Breast epithelium (tissue), 4 donors: ENCODE data around the gene EML1. TPM values are rescaled to one million over a fixed set of nuclear protein-coding genes. Genes with fewer than 3 reads are reported as not detected.
A peak's percentile ranks its signal among the peaks of the same experiment; 100 is the strongest.
"Not testable (repeated sequence)": the region's sequence is repeated elsewhere in the genome, so short reads cannot be mapped to it uniquely, and the experiment has no call there.

Experiments
- DNase-seq, 2 donors: peaks; one replicate each; pipeline ENCODE4 v3.0.0-alpha.2; 2019; ENCODE audit warnings: low spot score in 2 of 2
- H3K27ac ChIP-seq, 2 donors: fragments of 200-600 bp; sonication (generic) in 1 of 2; one replicate each; pipeline ENCODE4 v1.5.1; 2016 to 2019; ENCODE audit warnings: mild to moderate bottlenecking in 1 of 2
- H3K27me3 ChIP-seq, 2 donors: fragments of 200-600 bp; sonication (generic) in 1 of 2; one replicate each; pipeline versions ENCODE4 v1.5.1 to v1.6.0; 2017 to 2019; ENCODE audit warnings: control low read depth in 1 of 2, mild to moderate bottlenecking in 1 of 2
- H3K36me3 ChIP-seq: fragments of 200-600 bp; one replicate; pipeline ENCODE4 v1.5.1; 2019
- H3K4me1 ChIP-seq, 2 donors: fragments of 200-600 bp; sonication (generic); one replicate each; pipeline ENCODE4 v1.5.1; 2016 to 2019; ENCODE audit warnings: control low read depth in 1 of 2
- H3K4me3 ChIP-seq, 3 donors: fragments of 200-600 bp; sonication (generic); 1 replicate in 2 of 3; 2 replicates in 1 of 3; pipeline ENCODE4 v1.5.1; 2016 to 2019; ENCODE audit warnings: mild to moderate bottlenecking in 3 of 3, moderate library complexity in 2 of 3
- H3K9me3 ChIP-seq, 2 donors: fragments of 200-600 bp; sonication (generic) in 1 of 2; one replicate each; pipeline ENCODE4 v1.5.1; 2016 to 2019; ENCODE audit warnings: control low read depth in 1 of 2
- CTCF ChIP-seq, 3 donors: fragments of 450-650 bp; IDR thresholded peaks; one replicate each; pipeline ENCODE4 v1.5.1; 2016 to 2017; ENCODE audit warnings: antibody characterized with exemption in 3 of 3, mild to moderate bottlenecking in 3 of 3, moderate library complexity in 3 of 3
- POLR2A ChIP-seq: fragments of 450-650 bp; IDR thresholded peaks from one replicate; pipeline ENCODE4 v1.6.1; 2016; ENCODE audit warnings: antibody characterized with exemption, mild to moderate bottlenecking, moderate library complexity
- POLR2AphosphoS5 ChIP-seq, 3 donors: sonication (generic); formaldehyde crosslinking; IDR thresholded peaks; one replicate each; pipeline ENCODE4 v1.6.1; 2017; ENCODE audit warnings: antibody characterized with exemption in 3 of 3
- intact Hi-C: fragments of 100-400 bp; cut with DNase I; formaldehyde crosslinking; loops from one replicate; pipeline ENCODE4 v1.15.1; 2023; ENCODE audit warnings: low total_unique reads
- total RNA-seq, 3 donors: library from RNA; depleted of rRNA; stranded (reverse); fragments of >200 nt; gene quantifications; one replicate each; pipeline ENCODE4 v1.1.0, GENCODE V29; 2016

The EML1 gene
- total RNA-seq, 3 donors from 2014 or later, result 11.3 to 26.1 (median 25.9) TPM

- Histone ChIP-seq H3K36me3 (no peaks in the 10 kb centered on the region), H3K27me3 (no peaks in the 10 kb centered on the region), H3K4me1 (no peaks in the 10 kb centered on the region), H3K27ac (no peak overlapping the region), H3K4me3 (no peak overlapping the region), H3K9me3 (no peaks in the 10 kb centered on the region)
- intact Hi-C loops, result no loop called here
- no peak for TF ChIP-seq CTCF (IDR thresholded peaks at IDR 0.05)
- TF ChIP-seq POLR2A, result no peak
- TF ChIP-seq POLR2AphosphoS5 (IDR thresholded peaks at IDR 0.05), result no peak
- no peak for DNase-seq
Observed at GRCh38 chr14:99944241-99944651, 151.0 kb downstream of the EML1 start.

DNA sequence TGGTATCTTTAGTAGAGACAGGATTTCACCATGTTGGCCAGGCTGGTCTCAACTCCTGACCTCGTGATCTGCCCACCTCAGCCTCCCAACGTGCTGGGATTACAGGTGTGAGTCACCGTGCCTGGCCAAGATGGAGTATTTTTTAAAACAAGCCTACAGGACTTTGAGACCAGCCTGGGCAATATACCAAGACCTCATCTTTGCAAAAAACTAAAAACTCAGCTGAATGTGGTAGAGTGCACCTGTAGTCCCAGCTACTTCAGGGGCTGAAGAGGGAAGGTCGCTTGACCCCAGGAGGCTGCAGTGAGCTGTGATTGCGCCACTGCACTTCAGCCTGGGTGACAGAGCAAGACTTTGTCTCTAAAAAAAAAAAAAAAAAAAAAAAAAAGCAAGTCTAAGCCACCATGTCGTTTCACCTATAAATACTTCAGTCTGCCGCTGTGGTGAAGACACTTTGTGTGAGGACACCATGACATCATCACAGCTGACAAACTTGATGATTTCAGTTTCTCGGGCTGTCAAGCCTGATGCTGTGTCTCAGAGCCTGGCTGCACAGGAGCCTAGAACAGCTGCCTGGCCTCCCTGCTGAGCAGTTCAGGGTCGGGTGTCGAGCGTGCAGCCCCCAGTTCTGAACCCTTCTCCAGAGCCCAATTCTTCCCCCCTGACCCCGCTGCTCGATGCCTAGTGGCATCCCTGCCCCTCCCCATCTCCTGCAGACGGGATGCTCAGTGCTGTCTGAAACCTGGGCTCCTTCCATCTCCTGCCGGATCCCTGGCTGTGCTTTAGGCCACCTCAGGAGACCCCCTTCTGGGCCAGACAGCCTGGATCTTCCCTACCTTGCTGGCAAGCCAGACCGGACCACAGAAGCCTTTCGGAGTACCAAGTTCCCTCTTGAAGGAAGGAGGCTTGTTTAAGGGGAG is 152.8 kb downstream of the EML1 start:
- Histone ChIP-seq H3K27ac (no peak overlapping the region), H3K36me3 (no peaks in the 10 kb centered on the region), H3K4me1 (no peaks in the 10 kb centered on the region), H3K4me3 (no peak overlapping the region), H3K9me3 (no peaks in the 10 kb centered on the region), H3K27me3 (no peaks in the 10 kb centered on the region)
- TF ChIP-seq CTCF (IDR thresholded peaks at IDR 0.05) (no peak), POLR2AphosphoS5 (IDR thresholded peaks at IDR 0.05) (no peak), POLR2A (no peak)
- DNase-seq, result no peak
- intact Hi-C loops, result no loop called here

GRCh38 chr14:99946652-99947489 is 153.7 kb downstream of the EML1 start:
- Histone ChIP-seq H3K27me3 (no peaks in the 10 kb centered on the region), H3K4me1 (no peaks in the 10 kb centered on the region), H3K4me3 (no peak overlapping the region), H3K27ac (no peak overlapping the region), H3K9me3 (no peaks in the 10 kb centered on the region), H3K36me3 (no peaks in the 10 kb centered on the region)
- intact Hi-C loops, result no loop called here
- DNase-seq, result no peak
- TF ChIP-seq POLR2AphosphoS5 (IDR thresholded peaks at IDR 0.05) (no peak), CTCF (IDR thresholded peaks at IDR 0.05) (peak; percentile 22 to 58 (median 40))

DNA sequence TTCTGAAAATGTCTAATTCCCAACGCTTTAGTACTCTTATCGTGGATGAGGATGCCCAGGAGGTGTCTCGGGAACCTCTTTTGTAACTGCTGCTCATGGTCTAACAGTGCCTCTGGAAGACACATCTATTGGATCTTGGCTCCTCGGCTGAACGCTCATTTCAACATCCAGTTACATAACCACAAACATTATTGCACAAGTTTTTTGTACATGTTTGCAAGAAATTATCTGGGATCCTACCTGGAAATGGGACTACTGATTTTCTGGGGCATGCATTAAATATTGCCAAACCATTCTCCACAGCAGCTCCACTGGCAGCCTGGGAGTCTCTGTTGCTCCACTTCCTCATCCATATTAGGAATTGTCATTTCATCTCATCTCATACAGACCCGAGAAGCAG is 154.5 kb downstream of the EML1 start:
- Histone ChIP-seq H3K27me3 (no peaks in the 10 kb centered on the region), H3K4me3 (no peak overlapping the region), H3K27ac (no peak overlapping the region), H3K36me3 (no peaks in the 10 kb centered on the region), H3K9me3 (no peaks in the 10 kb centered on the region), H3K4me1 (no peaks in the 10 kb centered on the region)
- intact Hi-C loops, result no loop called here
- DNase-seq, result peak in 1 of 2 donors; percentile 44
- TF ChIP-seq CTCF (IDR thresholded peaks at IDR 0.05), result no peak
- peak in 1 of 3 donors; percentile 77 for TF ChIP-seq POLR2AphosphoS5 (IDR thresholded peaks at IDR 0.05)

DNA sequence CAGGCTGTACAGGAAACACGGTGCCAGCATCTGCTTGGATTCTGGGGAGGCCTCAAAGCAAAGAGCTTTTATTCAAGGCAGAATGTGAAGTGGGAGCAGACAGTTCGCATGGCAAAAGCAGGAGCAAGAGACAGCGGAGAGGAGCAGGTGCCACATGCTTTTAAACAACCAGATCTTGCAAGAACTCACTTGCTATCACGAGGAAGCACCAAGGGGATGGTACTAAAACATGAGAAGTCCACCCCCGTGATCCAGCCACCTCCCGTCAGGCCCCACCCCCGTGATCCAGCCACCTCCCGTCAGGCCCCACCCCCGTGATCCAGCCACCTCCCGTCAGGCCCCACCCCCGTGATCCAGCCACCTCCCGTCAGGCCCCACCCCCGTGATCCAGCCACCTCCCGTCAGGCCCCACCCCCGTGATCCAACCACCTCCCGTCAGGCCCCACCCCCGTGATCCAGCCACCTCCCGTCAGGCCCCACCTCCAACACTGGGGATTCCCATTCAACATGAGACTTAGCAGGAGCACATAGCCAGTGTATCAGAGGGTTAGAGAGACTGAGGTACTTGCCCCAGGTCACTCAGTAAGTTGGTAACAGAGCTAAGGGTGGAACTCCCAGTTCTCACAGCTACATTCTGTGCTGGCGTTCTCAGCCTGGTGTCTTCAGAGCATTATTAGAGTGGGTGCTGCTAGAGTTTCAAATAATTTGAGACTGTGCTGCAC is 156.0 kb downstream of the EML1 start:
- H3K27ac ChIP-seq, intact Hi-C loops, DNase-seq: not testable (repeated sequence)

More for the DNA sequence above, 156.0 kb downstream of the EML1 start:
- not testable (repeated sequence) for H3K27me3 ChIP-seq, H3K4me3 ChIP-seq, H3K4me1 ChIP-seq, H3K36me3 ChIP-seq, H3K9me3 ChIP-seq
